ENCODE measurements around the gene LONP1. TPM values are rescaled to one million over a fixed set of nuclear protein-coding genes. Genes with fewer than 3 reads are reported as not detected.

Gene LONP1
- polyA plus RNA-seq, 1 donor from 2014 or later, result 43.1 TPM

GRCh38 chr19:5664515-5664914, 55.4 kb downstream of the LONP1 start:
- no peak overlapping the region for H3K9ac ChIP-seq (ENCODE audit: low read length)
- H3K36me3 ChIP-seq (ENCODE audit: insufficient read depth, low read length), result peaks cover 10% of the 10 kb centered on the region
- no peaks in the 10 kb centered on the region for H3K27me3 ChIP-seq (ENCODE audit: insufficient read depth, low read depth, low read length)
- no peaks in the 10 kb centered on the region for H3K79me2 ChIP-seq (replicated peaks; ENCODE audit: insufficient read depth, low read length)
- no peak overlapping the region for H3K4me3 ChIP-seq (ENCODE audit: low read length)
- H3K4me2 ChIP-seq (ENCODE audit: low read length), result no peak overlapping the region
- H3K9me3 ChIP-seq (ENCODE audit: low read length), result no peaks in the 10 kb centered on the region
- TF ChIP-seq CTCF (IDR thresholded peaks at IDR 0.05; ENCODE audit: poor library complexity, severe bottlenecking) (no peak), EP300 (conservative IDR thresholded peaks at IDR 0.05; ENCODE audit: poor library complexity, severe bottlenecking) (no peak), EZH2 (IDR thresholded peaks at IDR 0.05; ENCODE audit: borderline replicate concordance, insufficient read depth, low read length, poor library complexity, severe bottlenecking) (no peak), SMC3 (conservative IDR thresholded peaks at IDR 0.05; ENCODE audit: poor library complexity) (no peak), POLR2AphosphoS5 (IDR thresholded peaks at IDR 0.05) (no peak), REST (IDR thresholded peaks at IDR 0.05; ENCODE audit: borderline replicate concordance) (no peak), TAF1 (IDR thresholded peaks at IDR 0.05; ENCODE audit: low read depth) (no peak), RAD21 (conservative IDR thresholded peaks at IDR 0.05) (no peak), MXI1 (conservative IDR thresholded peaks at IDR 0.05; ENCODE audit: poor library complexity, severe bottlenecking) (no peak)
- no peaks in the 10 kb centered on the region for H4K20me1 ChIP-seq (ENCODE audit: insufficient read depth)
- H3K9me2 ChIP-seq (ENCODE audit: insufficient read depth, low read length), result no peaks in the 10 kb centered on the region
- H3K27ac ChIP-seq (ENCODE audit: low read length), result no peak overlapping the region
- H3F3A ChIP-seq (ENCODE audit: insufficient read depth, low read length, poor library complexity, severe bottlenecking), result no peaks in the 10 kb centered on the region
- no peak overlapping the region for H2AFZ ChIP-seq (ENCODE audit: low read depth, low read length)

GRCh38 chr19:5663904-5664303, 56.0 kb downstream of the LONP1 start:
- Histone ChIP-seq H3K36me3 (ENCODE audit: insufficient read depth, low read length) (peaks cover 10% of the 10 kb centered on the region), H3K4me2 (ENCODE audit: low read length) (no peak overlapping the region), H3K27ac (ENCODE audit: low read length) (no peak overlapping the region), H3K4me3 (ENCODE audit: low read length) (no peak overlapping the region), H3F3A (ENCODE audit: insufficient read depth, low read length, poor library complexity, severe bottlenecking) (no peaks in the 10 kb centered on the region), H3K27me3 (ENCODE audit: insufficient read depth, low read depth, low read length) (no peaks in the 10 kb centered on the region), H4K20me1 (ENCODE audit: insufficient read depth) (no peaks in the 10 kb centered on the region), H3K9me2 (ENCODE audit: insufficient read depth, low read length) (no peaks in the 10 kb centered on the region), H3K9ac (ENCODE audit: low read length) (no peak overlapping the region), H3K79me2 (replicated peaks; ENCODE audit: insufficient read depth, low read length) (no peaks in the 10 kb centered on the region), H2AFZ (ENCODE audit: low read depth, low read length) (no peak overlapping the region), H3K9me3 (ENCODE audit: low read length) (no peaks in the 10 kb centered on the region)
- TF ChIP-seq POLR2AphosphoS5 (IDR thresholded peaks at IDR 0.05) (no peak), RAD21 (conservative IDR thresholded peaks at IDR 0.05) (no peak), EP300 (conservative IDR thresholded peaks at IDR 0.05; ENCODE audit: poor library complexity, severe bottlenecking) (no peak), CTCF (IDR thresholded peaks at IDR 0.05; ENCODE audit: poor library complexity, severe bottlenecking) (no peak), REST (IDR thresholded peaks at IDR 0.05; ENCODE audit: borderline replicate concordance) (no peak), EZH2 (IDR thresholded peaks at IDR 0.05; ENCODE audit: borderline replicate concordance, insufficient read depth, low read length, poor library complexity, severe bottlenecking) (no peak), MXI1 (conservative IDR thresholded peaks at IDR 0.05; ENCODE audit: poor library complexity, severe bottlenecking) (no peak), SMC3 (conservative IDR thresholded peaks at IDR 0.05; ENCODE audit: poor library complexity) (no peak), TAF1 (IDR thresholded peaks at IDR 0.05; ENCODE audit: low read depth) (no peak)
